ENCODE measurements around the gene CANX. TPM values are rescaled to one million over a fixed set of nuclear protein-coding genes. Genes with fewer than 3 reads are reported as not detected.
"Not testable (repeated sequence)": the region's sequence is repeated elsewhere in the genome, so short reads cannot be mapped to it uniquely, and the experiment has no call there.

CANX gene
- total RNA-seq, 1 experiment from 2014 or later, result 224 TPM

DNA sequence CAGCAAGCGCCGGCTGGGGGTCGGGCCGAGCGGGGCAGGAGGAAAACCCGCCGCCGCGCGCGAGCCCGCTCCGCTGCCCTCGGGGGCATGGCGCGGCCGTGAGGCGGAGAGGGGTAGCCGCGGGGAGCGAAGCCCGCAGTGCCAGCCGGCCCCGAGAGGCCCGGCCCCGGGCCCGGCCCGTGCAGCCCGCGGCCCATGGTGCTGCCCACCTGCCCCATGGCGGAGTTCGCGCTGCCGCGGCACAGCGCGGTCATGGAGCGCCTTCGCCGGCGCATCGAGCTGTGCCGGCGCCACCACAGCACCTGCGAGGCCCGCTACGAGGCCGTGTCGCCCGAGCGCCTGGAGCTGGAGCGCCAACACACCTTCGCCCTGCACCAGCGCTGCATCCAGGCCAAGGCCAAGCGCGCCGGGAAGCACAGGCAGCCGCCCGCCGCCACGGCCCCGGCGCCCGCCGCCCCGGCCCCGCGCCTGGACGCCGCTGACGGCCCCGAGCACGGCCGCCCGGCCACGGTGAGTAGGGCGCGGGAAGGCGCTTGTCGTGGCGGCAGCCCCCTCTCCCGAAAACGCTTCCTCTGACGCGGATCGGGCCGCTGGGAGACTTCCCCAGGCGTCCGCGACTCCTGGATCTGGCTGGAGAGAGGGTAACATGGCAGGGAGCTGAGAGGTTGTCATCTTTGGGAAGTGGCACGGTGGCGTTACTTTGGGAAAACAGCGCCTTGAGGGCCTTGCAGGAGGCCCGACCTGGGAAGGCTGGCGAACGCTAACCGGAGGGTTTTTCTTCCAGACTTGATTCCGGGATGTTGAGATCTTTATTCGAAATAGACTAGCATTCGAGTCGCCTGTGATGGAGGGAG is 34.4 kb downstream of the CANX start:
- Histone ChIP-seq H3K9me2 (replicated peaks; ENCODE audit: insufficient read depth, low read length) (no peaks in the 10 kb centered on the region), H3K79me2 (ENCODE audit: low read length) (peaks cover 52% of the 10 kb centered on the region), H4K20me1 (ENCODE audit: insufficient read depth, low read depth, low read length) (no peaks in the 10 kb centered on the region; the same call in 1 of the 2 replicates), H3K27ac (ENCODE audit: low read length) (peak overlapping the region; percentile 28; the same call in 1 of the 2 replicates), H3K4me2 (ENCODE audit: low read depth, low read length, poor library complexity, severe bottlenecking) (peak overlapping the region; percentile 95), H3K4me3 (ENCODE audit: low read length) (peak overlapping the region; percentile 80), H3K9me3 (ENCODE audit: low read length) (no peaks in the 10 kb centered on the region), H3K9ac (ENCODE audit: low read length) (peak overlapping the region; percentile 96), H2AFZ (ENCODE audit: low read length) (no peak overlapping the region), H3K36me3 (ENCODE audit: insufficient read depth, low read length) (peaks cover 38% of the 10 kb centered on the region), H3K4me1 (ENCODE audit: low read length) (peaks cover 35% of the 10 kb centered on the region), H3K27me3 (ENCODE audit: low read length) (no peaks in the 10 kb centered on the region)
- peak; percentile 71 for DNase-seq

DNA sequence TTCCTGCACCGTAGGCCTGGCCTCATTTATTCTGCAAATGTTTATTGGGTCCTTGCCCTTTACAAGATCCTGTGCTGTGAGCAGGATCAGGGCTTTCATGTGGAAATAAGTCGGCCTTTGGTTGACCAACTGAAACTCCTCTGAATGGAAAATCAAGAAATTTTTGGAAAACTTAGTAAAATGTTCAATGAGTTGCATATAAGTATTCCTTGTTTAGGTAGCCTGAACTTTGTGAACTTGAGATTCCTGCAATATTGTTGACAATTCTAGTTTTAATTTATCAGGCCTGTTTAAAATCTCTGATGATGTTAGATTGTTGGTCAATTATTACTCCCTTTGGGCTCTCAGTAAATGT is 35.0 kb downstream of the CANX start:
- Histone ChIP-seq H3K4me1 (ENCODE audit: low read length) (peaks cover 32% of the 10 kb centered on the region), H3K9ac (ENCODE audit: low read length) (peak overlapping the region; percentile 96), H2AFZ (ENCODE audit: low read length) (no peak overlapping the region), H3K27me3 (ENCODE audit: low read length) (no peaks in the 10 kb centered on the region), H4K20me1 (ENCODE audit: insufficient read depth, low read depth, low read length) (no peaks in the 10 kb centered on the region; the same call in 1 of the 2 replicates), H3K4me2 (ENCODE audit: low read depth, low read length, poor library complexity, severe bottlenecking) (peak overlapping the region; percentile 95), H3K9me3 (ENCODE audit: low read length) (no peaks in the 10 kb centered on the region), H3K4me3 (ENCODE audit: low read length) (peak overlapping the region; percentile 80), H3K79me2 (ENCODE audit: low read length) (peaks cover 58% of the 10 kb centered on the region), H3K27ac (ENCODE audit: low read length) (peak overlapping the region; percentile 7; the same call in 1 of the 2 replicates), H3K36me3 (ENCODE audit: insufficient read depth, low read length) (peaks cover 37% of the 10 kb centered on the region), H3K9me2 (replicated peaks; ENCODE audit: insufficient read depth, low read length) (no peaks in the 10 kb centered on the region)
- no peak for DNase-seq

DNA sequence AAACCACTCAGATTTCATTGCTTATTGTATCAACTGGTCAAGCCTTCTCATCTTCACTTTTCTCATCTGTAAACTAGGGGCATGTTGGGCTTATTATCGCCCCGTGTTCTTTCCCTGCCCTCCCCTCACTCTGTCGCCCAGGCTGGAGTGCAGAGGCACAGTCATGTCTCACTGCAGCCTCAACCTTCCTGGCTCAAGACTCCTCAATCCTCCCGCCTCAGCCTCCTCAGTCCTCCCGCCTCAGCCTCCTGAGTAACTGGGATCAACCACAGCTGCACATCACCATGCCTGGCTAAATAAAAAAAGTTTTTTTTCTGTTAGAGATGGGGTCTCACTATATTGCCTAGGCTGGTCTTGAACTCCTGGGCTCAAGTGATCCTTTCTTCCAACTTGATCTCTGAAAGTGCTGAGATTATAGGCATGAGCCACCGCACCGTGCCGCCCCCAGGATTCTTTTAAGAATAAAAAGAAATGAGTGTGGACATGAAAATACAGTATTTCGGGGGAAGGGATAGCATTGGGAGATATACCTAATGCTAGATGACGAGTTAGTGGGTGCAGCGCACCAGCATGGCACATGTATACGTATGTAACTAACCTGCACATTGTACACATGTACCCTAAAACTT is 35.9 kb downstream of the CANX start:
- H2AFZ ChIP-seq (ENCODE audit: low read length), result no peak overlapping the region
- peak overlapping the region; percentile 80 for H3K4me3 ChIP-seq (ENCODE audit: low read length)
- no peak for DNase-seq
- peaks cover 67% of the 10 kb centered on the region for H3K79me2 ChIP-seq (ENCODE audit: low read length)
- H3K36me3 ChIP-seq (ENCODE audit: insufficient read depth, low read length), result peaks cover 34% of the 10 kb centered on the region
- peaks cover 27% of the 10 kb centered on the region for H3K4me1 ChIP-seq (ENCODE audit: low read length)
- H3K9ac ChIP-seq (ENCODE audit: low read length), result peak overlapping the region; percentile 96
- no peaks in the 10 kb centered on the region for H3K27me3 ChIP-seq (ENCODE audit: low read length)
- H3K9me2 ChIP-seq (replicated peaks; ENCODE audit: insufficient read depth, low read length), result no peaks in the 10 kb centered on the region
- no peaks in the 10 kb centered on the region for H3K9me3 ChIP-seq (ENCODE audit: low read length)
- no peaks in the 10 kb centered on the region; the same call in 1 of the 2 replicates for H4K20me1 ChIP-seq (ENCODE audit: insufficient read depth, low read depth, low read length)
- H3K27ac ChIP-seq (ENCODE audit: low read length), result peak overlapping the region; percentile 7; the same call in 1 of the 2 replicates
- H3K4me2 ChIP-seq (ENCODE audit: low read depth, low read length, poor library complexity, severe bottlenecking), result peak overlapping the region; percentile 95

DNA sequence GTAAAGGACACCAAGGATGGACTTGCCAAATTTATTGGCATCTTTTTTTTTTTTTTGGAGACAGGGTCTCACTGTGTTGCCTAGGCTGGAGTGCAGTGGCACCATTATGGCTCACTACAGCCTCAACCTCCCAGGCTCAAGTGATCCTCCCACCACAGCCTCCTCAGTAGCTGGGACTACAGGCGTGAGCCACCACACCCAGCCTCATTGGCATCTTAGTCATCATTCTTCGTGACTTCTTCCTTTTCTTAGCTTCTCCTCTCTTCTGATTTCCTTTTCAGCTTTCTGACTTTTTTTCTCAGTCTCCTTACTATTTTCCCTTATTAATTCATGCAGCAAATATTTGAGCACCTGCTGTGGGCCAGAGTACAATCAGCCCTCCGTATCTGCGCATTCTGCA is 40.0 kb downstream of the CANX start:
- Histone ChIP-seq H4K20me1 (ENCODE audit: insufficient read depth, low read depth, low read length) (peaks cover 9% of the 10 kb centered on the region), H3K4me3 (ENCODE audit: low read length) (no peak overlapping the region), H3K79me2 (ENCODE audit: low read length) (peaks cover 96% of the 10 kb centered on the region), H2AFZ (ENCODE audit: low read length) (no peak overlapping the region), H3K9ac (ENCODE audit: low read length) (no peak overlapping the region), H3K9me3 (ENCODE audit: low read length) (no peaks in the 10 kb centered on the region), H3K27me3 (ENCODE audit: low read length) (no peaks in the 10 kb centered on the region), H3K36me3 (ENCODE audit: insufficient read depth, low read length) (peaks cover 34% of the 10 kb centered on the region), H3K27ac (ENCODE audit: low read length) (no peak overlapping the region), H3K4me1 (ENCODE audit: low read length) (peaks cover 11% of the 10 kb centered on the region), H3K4me2 (ENCODE audit: low read depth, low read length, poor library complexity, severe bottlenecking) (no peak overlapping the region), H3K9me2 (replicated peaks; ENCODE audit: insufficient read depth, low read length) (no peaks in the 10 kb centered on the region)
- DNase-seq, result no peak

DNA sequence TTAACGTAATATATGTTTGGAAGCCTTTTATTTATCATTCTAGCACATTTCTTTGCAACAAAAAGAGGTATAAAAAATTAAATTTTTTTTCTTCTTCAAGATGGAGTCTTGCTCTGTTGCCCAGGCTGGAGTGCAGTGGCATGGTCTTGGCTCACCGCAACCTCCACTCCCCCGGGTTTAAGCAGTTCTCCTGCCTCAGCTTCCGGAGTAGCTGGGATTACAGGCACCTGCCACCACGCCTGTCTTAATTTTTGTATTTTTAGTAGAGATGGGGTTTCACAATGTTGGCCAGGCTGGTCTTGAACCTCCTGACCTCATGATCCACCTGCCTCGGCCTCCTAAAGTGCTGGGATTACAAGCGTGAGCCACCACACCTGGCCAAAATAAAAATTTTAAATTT is 45.3 kb downstream of the CANX start:
- not testable (repeated sequence) for H3K27ac ChIP-seq (ENCODE audit: low read length); H4K20me1 ChIP-seq (ENCODE audit: insufficient read depth, low read depth, low read length)
- H3K79me2 ChIP-seq (ENCODE audit: low read length), result peaks cover 92% of the 10 kb centered on the region

DNA sequence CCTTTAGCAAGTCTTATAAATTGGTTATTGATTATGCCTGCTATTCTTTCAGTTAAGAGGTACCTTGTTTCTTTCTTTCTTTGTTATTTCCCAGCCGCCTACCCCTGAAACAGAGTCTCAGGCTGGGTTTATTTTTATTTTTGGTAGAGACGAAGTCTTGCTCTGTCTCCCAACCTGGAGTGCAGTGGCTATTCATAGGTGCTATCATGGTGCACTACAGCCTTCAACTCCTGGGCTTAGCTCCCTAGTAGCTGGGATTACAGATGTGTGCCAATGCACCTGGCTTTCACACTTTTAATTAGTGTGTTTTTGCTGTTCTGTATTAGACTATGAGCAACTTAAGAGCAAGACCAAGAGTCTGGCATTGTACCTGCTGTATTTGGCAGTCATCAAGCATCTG is 48.1 kb downstream of the CANX start:
- no peak overlapping the region for H3K9ac ChIP-seq (ENCODE audit: low read length)
- H2AFZ ChIP-seq (ENCODE audit: low read length), result no peak overlapping the region
- H3K4me1 ChIP-seq (ENCODE audit: low read length), result no peaks in the 10 kb centered on the region
- 0 out of 2 replicates have a peak, but pooled peaks cover 4% of the 10 kb centered on the region for H4K20me1 ChIP-seq (ENCODE audit: insufficient read depth, low read depth, low read length)
- no peak overlapping the region for H3K4me3 ChIP-seq (ENCODE audit: low read length)
- no peak overlapping the region for H3K27ac ChIP-seq (ENCODE audit: low read length)
- no peaks in the 10 kb centered on the region for H3K9me3 ChIP-seq (ENCODE audit: low read length)
- no peak for DNase-seq
- no peaks in the 10 kb centered on the region for H3K27me3 ChIP-seq (ENCODE audit: low read length)
- H3K4me2 ChIP-seq (ENCODE audit: low read depth, low read length, poor library complexity, severe bottlenecking), result no peak overlapping the region
- H3K9me2 ChIP-seq (replicated peaks; ENCODE audit: insufficient read depth, low read length), result no peaks in the 10 kb centered on the region
- no peaks in the 10 kb centered on the region for H3K36me3 ChIP-seq (ENCODE audit: insufficient read depth, low read length)
- H3K79me2 ChIP-seq (ENCODE audit: low read length), result peaks cover 92% of the 10 kb centered on the region

More for the DNA sequence above, 45.3 kb downstream of the CANX start:
- H3K36me3 ChIP-seq (ENCODE audit: insufficient read depth, low read length), result peaks cover 14% of the 10 kb centered on the region
- H3K4me3 ChIP-seq (ENCODE audit: low read length); DNase-seq; H3K4me2 ChIP-seq (ENCODE audit: low read depth, low read length, poor library complexity, severe bottlenecking); H3K9ac ChIP-seq (ENCODE audit: low read length); H3K9me2 ChIP-seq (replicated peaks; ENCODE audit: insufficient read depth, low read length); H3K27me3 ChIP-seq (ENCODE audit: low read length); H2AFZ ChIP-seq (ENCODE audit: low read length); H3K9me3 ChIP-seq (ENCODE audit: low read length); H3K4me1 ChIP-seq (ENCODE audit: low read length): not testable (repeated sequence)

DNA sequence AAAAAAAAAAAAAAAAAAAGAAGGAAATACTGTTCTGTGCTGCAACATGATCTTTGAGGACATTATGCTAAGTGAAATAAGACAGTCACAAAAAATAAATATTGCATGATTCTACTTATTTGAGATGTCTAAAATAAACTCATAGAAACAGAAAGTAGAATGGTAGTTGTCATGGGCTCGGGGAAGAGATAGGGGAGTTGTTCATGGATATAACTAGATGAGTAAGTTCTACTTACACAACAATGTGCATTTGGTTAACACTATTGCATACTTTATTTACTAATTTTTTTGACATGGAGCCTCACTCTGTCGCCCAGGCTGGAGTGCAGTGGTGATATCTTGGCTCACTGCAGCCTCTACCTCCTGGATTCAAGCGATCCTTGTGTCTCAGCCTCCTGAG is 49.0 kb downstream of the CANX start:
- DNase-seq, result no peak
- Histone ChIP-seq H3K4me2 (ENCODE audit: low read depth, low read length, poor library complexity, severe bottlenecking) (no peak overlapping the region), H2AFZ (ENCODE audit: low read length) (no peak overlapping the region), H3K27me3 (ENCODE audit: low read length) (no peaks in the 10 kb centered on the region), H3K9me2 (replicated peaks; ENCODE audit: insufficient read depth, low read length) (no peaks in the 10 kb centered on the region), H4K20me1 (ENCODE audit: insufficient read depth, low read depth, low read length) (0 out of 2 replicates have a peak, but pooled peaks cover 4% of the 10 kb centered on the region), H3K27ac (ENCODE audit: low read length) (no peak overlapping the region), H3K36me3 (ENCODE audit: insufficient read depth, low read length) (no peaks in the 10 kb centered on the region), H3K4me3 (ENCODE audit: low read length) (no peak overlapping the region), H3K9me3 (ENCODE audit: low read length) (no peaks in the 10 kb centered on the region), H3K4me1 (ENCODE audit: low read length) (no peaks in the 10 kb centered on the region), H3K79me2 (ENCODE audit: low read length) (peaks cover 86% of the 10 kb centered on the region), H3K9ac (ENCODE audit: low read length) (no peak overlapping the region)

DNA sequence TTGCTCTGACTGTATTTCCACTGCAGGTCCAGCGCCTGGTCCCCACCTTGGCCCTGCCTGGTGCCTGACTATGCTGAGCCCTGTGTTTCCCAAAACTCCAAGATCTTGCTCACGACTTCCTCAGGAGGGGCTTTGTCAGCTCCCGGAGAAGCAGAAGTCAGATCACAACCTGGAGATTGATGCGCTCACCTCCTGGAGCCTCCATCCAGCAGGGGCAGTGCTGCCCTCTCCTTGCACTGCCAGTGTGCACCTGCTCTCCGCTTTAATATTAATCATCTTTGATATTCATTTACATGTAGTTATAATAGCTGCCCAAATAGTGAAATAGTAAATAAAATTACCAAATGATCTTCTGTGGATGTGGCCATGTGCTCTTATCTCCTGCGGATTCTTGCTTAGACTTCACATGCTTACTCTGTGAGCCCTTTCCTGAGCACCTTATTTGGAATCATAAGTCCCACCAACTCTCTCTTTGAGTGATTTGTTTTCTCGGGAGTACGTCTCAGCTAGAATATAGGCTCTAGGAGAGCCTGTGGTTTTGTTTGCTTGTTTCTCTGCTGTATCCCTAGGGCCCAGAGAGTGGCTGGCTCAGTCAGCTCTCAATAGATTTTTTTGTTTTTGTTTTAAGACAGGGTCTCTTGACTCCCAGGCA is 51.2 kb downstream of the CANX start:
- DNase-seq, result no peak
- no peak overlapping the region for H3K4me2 ChIP-seq (ENCODE audit: low read depth, low read length, poor library complexity, severe bottlenecking)
- no peak overlapping the region for H3K27ac ChIP-seq (ENCODE audit: low read length)
- H3K79me2 ChIP-seq (ENCODE audit: low read length), result peaks cover 90% of the 10 kb centered on the region
- H2AFZ ChIP-seq (ENCODE audit: low read length), result no peak overlapping the region
- H3K4me1 ChIP-seq (ENCODE audit: low read length), result peaks cover 14% of the 10 kb centered on the region
- H3K4me3 ChIP-seq (ENCODE audit: low read length), result no peak overlapping the region
- H3K9me2 ChIP-seq (replicated peaks; ENCODE audit: insufficient read depth, low read length), result no peaks in the 10 kb centered on the region
- H3K9ac ChIP-seq (ENCODE audit: low read length), result no peak overlapping the region
- no peaks in the 10 kb centered on the region for H3K9me3 ChIP-seq (ENCODE audit: low read length)
- H3K36me3 ChIP-seq (ENCODE audit: insufficient read depth, low read length), result no peaks in the 10 kb centered on the region
- 0 out of 2 replicates have a peak, but pooled peaks cover 7% of the 10 kb centered on the region for H4K20me1 ChIP-seq (ENCODE audit: insufficient read depth, low read depth, low read length)
- no peaks in the 10 kb centered on the region for H3K27me3 ChIP-seq (ENCODE audit: low read length)
